Measurements from ENCODE around the gene ACAD10. TPM values are rescaled to one million over a fixed set of nuclear protein-coding genes. Genes with fewer than 3 reads are reported as not detected.

Gene ACAD10
- total and polyA plus RNA-seq, 12 donors: 7.8 to 43.4 (median 34.8) TPM

- H3K4me3 ChIP-seq: no peak overlapping the region
- H3K36me3 ChIP-seq: peaks cover 0 to 74% (median 43%) of the 10 kb centered on the region in 9 donors
- DNase-seq (no peak), ATAC-seq (peak in 7 of 8 donors; percentile 49 to 89 (median 72))
- H3K27me3 ChIP-seq: no peaks in the 10 kb centered on the region
- no peaks in the 10 kb centered on the region for H3K9me3 ChIP-seq
- peak overlapping the region in 7 of 10 donors; percentile 22 to 74 (median 51) for H3K27ac ChIP-seq
- 76 to 80% methylated on average over 5 of the region's 5 CpGs for WGBS, 2 donors
- H3K4me1 ChIP-seq: peaks cover 0 to 9% (median 0%) of the 10 kb centered on the region in 9 donors
- no peak for TF ChIP-seq CTCF (IDR thresholded peaks at IDR 0.05)
- intact Hi-C loops (cut with DNase I): no loop called here
Observed at GRCh38 chr12:111693818-111694217, 8.0 kb downstream of the ACAD10 start.

GRCh38 chr12:111699962-111700361 lies 14.1 kb downstream of the ACAD10 start:
- DNase-seq: no peak
- 92 to 100% methylated on average over 2 of the region's 2 CpGs for WGBS, 2 donors
- ATAC-seq: no peak
- H3K27me3 ChIP-seq: no peaks in the 10 kb centered on the region
- no peak overlapping the region for H3K4me3 ChIP-seq
- H3K9me3 ChIP-seq: no peaks in the 10 kb centered on the region
- intact Hi-C loops (cut with DNase I): no loop called here
- TF ChIP-seq CTCF (IDR thresholded peaks at IDR 0.05): no peak
- no peak overlapping the region for H3K27ac ChIP-seq
- H3K36me3 ChIP-seq: peaks cover 0 to 100% (median 44%) of the 10 kb centered on the region in 9 donors
- H3K4me1 ChIP-seq: no peaks in the 10 kb centered on the region

- 87% methylated on average over 5 of the region's 5 CpGs for WGBS, 2 donors
- no peak for TF ChIP-seq CTCF (IDR thresholded peaks at IDR 0.05)
- H3K4me3 ChIP-seq: no peak overlapping the region
- no peaks in the 10 kb centered on the region for H3K9me3 ChIP-seq
- H3K27me3 ChIP-seq: no peaks in the 10 kb centered on the region
- intact Hi-C loops (cut with DNase I): no loop called here
- ATAC-seq (no peak), DNase-seq (no peak)
- H3K4me1 ChIP-seq: no peaks in the 10 kb centered on the region
- peaks cover 0 to 100% (median 31%) of the 10 kb centered on the region in 9 donors for H3K36me3 ChIP-seq
- H3K27ac ChIP-seq: no peak overlapping the region
Observed at GRCh38 chr12:111705672-111706071, 19.8 kb downstream of the ACAD10 start.

- Histone ChIP-seq H3K9me3 (no peaks in the 10 kb centered on the region), H3K4me3 (no peak overlapping the region), H3K36me3 (peaks cover 0 to 100% (median 31%) of the 10 kb centered on the region in 9 donors), H3K27me3 (no peaks in the 10 kb centered on the region), H3K27ac (no peak overlapping the region), H3K4me1 (no peaks in the 10 kb centered on the region)
- DNase-seq (no peak), ATAC-seq (no peak)
- intact Hi-C loops (cut with DNase I): no loop called here
- no peak for TF ChIP-seq CTCF (IDR thresholded peaks at IDR 0.05)
- 86 to 88% methylated on average over 6 of the region's 6 CpGs for WGBS, 2 donors
Observed at GRCh38 chr12:111706145-111706544, 20.3 kb downstream of the ACAD10 start.

Measured in heart right ventricle (tissue), 16 donors.